GM12801 (cell line): ENCODE measurements around the gene ELP5.

Source experiments
- TF ChIP-seq, protein P1 (sequence below): IDR thresholded peaks from one replicate; pipeline ENCODE4 v1.5.1; 2011; ENCODE audit warnings: control low read depth; ENCODE audit not compliant: insufficient read length; ENCODE audit errors: extremely low read depth

ELP5 gene

DNA sequence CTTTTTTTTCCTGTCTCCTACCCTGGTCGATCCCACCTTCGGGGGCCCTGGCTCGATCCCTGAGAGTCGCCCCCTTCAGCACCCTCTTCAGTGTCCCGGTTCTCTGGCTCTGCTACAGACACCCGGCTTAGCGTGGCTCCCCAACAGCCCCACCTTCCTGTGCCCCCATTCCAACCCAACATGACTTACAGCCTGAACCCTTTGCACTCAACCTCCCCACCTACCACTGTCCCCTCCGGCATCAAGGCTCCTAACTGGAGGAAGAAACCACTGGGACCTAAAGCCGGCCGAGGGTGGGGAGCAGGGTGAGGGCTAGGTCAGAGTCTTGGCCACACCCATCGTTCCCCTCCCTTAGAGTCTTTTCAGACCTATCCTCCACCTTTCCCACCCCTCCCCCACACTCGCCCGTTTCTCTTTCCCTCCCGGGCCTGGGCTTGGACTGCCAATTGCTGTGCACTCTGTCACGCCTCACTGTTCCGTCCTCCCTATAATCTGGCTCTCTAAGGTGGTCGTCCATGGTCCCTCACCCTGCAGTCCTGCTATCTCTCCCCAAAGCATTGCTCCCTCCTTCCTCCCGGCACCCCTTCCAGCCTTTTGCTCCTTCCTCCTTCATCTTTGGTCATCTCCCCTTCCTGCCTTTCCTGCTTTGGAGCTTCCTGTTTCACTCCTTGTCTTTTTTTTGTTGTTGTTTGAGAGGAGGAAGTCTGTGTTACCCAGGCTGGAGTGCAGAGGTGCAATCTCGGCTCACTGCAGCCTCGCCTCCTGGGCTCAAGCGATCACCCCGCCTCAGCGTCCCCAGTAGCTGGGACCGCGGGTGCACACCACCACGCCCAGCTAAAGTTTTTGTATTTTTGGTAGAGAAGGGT, 11.2 kb downstream of the ELP5 start:
- TF ChIP-seq, protein P1, sequence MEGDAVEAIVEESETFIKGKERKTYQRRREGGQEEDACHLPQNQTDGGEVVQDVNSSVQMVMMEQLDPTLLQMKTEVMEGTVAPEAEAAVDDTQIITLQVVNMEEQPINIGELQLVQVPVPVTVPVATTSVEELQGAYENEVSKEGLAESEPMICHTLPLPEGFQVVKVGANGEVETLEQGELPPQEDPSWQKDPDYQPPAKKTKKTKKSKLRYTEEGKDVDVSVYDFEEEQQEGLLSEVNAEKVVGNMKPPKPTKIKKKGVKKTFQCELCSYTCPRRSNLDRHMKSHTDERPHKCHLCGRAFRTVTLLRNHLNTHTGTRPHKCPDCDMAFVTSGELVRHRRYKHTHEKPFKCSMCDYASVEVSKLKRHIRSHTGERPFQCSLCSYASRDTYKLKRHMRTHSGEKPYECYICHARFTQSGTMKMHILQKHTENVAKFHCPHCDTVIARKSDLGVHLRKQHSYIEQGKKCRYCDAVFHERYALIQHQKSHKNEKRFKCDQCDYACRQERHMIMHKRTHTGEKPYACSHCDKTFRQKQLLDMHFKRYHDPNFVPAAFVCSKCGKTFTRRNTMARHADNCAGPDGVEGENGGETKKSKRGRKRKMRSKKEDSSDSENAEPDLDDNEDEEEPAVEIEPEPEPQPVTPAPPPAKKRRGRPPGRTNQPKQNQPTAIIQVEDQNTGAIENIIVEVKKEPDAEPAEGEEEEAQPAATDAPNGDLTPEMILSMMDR, result no peak

DNA sequence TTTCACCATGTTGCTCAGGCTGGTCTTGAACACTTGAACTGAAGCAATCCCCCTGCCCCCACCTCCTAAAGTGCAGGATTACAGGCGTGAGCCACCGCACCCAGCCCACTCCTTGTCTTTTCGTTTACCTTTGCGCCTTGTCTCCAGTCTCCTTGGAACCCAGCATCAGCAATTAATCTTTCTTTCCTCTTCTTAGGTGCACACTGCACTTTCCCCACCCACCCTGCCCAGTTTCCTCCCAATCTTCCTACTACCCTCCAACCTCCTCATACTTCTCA, 11.7 kb downstream of the ELP5 start:
- TF ChIP-seq, protein P1, result no peak

DNA sequence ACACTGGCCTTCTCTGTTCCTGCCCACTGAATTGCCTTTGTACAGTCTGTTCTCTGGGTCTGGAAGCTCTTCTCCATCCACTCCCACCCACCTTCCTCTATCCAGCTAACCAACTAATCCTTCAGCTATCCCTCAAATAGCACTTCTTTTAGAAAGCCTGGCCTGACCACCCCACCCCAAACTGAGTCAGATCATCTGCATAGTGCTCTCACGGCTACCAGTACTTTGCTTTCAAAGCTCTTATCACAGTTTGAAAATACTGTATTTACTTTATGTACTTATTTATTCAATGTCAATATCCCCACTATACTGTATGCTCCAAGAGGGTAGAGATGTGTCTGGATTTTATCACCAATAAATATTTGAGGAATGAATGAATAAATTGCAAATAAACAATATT, 14.8 kb downstream of the ELP5 start:
- TF ChIP-seq, protein P1, result no peak

DNA sequence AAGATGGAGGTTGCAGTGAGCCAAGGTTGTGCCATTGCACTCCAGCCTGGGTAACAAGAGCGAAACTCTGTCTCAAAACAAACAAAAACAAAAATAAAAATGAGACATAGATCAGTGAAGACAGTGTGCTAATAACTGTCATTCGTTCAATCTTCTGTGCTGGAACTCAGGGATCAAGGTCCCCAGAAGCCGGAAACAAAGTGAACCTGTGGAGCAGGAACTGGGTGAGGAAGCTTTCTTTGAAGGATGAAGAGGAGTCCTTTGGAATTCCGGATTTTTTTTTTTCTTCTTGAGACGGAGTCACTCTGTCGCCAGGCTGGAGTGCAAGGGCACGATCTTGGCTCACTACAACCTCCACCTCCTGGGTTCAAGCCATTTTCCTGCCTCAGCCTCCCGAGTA, 27.4 kb downstream of the ELP5 start:
- TF ChIP-seq, protein P1, result no peak

DNA sequence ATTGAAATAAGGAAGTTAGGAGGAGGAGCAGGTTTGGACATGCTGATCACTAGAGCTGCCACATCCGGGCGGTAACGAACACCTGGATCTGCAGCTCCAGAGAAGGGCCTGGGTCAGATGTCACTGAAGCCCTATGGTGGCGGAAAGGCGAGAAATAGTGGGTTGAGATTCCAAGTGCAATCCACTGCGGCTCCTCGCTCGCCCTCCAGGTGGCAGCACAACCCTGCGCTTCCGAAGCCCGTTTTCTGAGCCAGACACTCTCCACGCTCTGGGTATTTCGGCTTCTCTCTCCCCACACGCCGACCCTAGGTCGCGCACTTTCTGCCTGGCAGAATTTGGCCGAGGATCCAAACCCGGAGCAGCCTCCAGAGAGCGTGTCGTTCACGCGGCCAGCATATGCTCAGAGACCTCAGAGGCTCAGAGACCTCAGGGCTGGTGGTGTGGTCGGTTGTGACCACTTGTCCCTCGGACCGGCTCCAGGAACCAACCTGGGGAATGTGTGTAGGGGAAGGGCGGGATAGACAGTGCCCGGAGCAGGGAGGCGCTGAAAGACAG, 28.6 kb downstream of the ELP5 start:
- TF ChIP-seq, protein P1, result no peak

DNA sequence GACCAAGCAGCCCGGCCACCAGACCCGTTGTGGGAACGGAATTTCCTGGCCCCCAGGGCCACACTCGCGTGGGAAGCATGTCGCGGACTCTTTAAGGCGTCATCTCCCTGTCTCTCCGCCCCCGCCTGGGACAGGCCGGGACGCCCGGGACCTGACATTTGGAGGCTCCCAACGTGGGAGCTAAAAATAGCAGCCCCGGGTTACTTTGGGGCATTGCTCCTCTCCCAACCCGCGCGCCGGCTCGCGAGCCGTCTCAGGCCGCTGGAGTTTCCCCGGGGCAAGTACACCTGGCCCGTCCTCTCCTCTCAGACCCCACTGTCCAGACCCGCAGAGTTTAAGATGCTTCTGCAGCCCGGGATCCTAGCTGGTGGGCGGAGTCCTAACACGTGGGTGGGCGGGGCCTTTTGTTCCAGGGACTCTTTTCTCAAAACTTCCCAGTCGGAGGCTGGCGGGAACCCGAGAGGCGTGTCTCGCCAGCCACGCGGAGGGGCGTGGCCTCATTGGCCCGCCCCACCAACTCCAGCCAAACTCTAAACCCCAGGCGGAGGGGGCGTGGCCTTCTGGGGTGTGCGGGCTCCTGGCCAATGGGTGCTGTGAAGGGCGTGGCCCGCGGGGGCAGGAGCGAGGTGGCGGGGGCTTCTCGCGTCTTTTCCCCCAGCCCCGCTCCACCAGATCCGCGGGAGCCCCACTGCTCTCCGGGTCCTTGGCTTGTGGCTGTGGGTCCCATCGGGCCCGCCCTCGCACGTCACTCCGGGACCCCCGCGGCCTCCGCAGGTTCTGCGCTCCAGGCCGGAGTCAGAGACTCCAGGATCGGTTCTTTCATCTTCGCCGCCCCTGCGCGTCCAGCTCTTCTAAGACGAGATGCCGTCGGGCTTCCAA, 29.3 kb downstream of the ELP5 start, which contains the start of gene SLC2A4:
SLC2A4 (plus strand) TSS at position 645 of the 879 bp plus-strand sequence; CDS start at position 862, 217 bp downstream.
- TF ChIP-seq, protein P1, result no peak
